Upper lobe of left lung (tissue), 4 donors: ENCODE data around the gene C15orf39.

Experiments used
- CTCF ChIP-seq, 6 experiments: fragments of 450-650 bp in 4 of 6; fragments of 200-600 bp in 2 of 6; sonication (generic) in 2 of 6; IDR thresholded peaks; one replicate each; pipeline ENCODE4 v1.5.1; 2016 to 2019; ENCODE audit warnings: antibody characterized with exemption in 6 of 6
- EP300 ChIP-seq, 4 donors: sonication (generic); formaldehyde crosslinking; IDR thresholded peaks; one replicate each; pipeline ENCODE4 v1.5.1; 2017; ENCODE audit warnings: antibody characterized with exemption in 4 of 4, control low read depth in 2 of 4
- POLR2AphosphoS5 ChIP-seq, 2 donors: sonication (generic); formaldehyde crosslinking; IDR thresholded peaks; one replicate each; pipeline ENCODE4 v1.5.1; 2017; ENCODE audit warnings: antibody characterized with exemption in 2 of 2

GRCh38 chr15:75231836-75232235, 30.2 kb downstream of the C15orf39 start:
- TF ChIP-seq CTCF (IDR thresholded peaks at IDR 0.05) (no peak), POLR2AphosphoS5 (IDR thresholded peaks at IDR 0.05) (no peak), EP300 (IDR thresholded peaks at IDR 0.05) (no peak)
